KOPT-K1 (cell line): ENCODE measurements around the gene TNFRSF12A.
"Not testable (repeated sequence)": the region's sequence is repeated elsewhere in the genome, so short reads cannot be mapped to it uniquely, and the experiment has no call there.

Experiments
- H3K27ac ChIP-seq: fragments of 200-600 bp; sonication (generic); 2 replicates; pipeline ENCODE4 v1.5.1; 2016; ENCODE audit warnings: antibody characterized with exemption, mild to moderate bottlenecking, low read depth, low read length; ENCODE audit not compliant: poor library complexity, severe bottlenecking
- H3K36me3 ChIP-seq: fragments of 200-600 bp; sonication (generic); 2 replicates; pipeline ENCODE4 v1.5.1; 2017; ENCODE audit warnings: antibody characterized with exemption, mild to moderate bottlenecking, low read length, moderate library complexity; ENCODE audit not compliant: insufficient read depth
- H3K9me3 ChIP-seq: fragments of 200-600 bp; sonication (generic); 2 replicates; pipeline ENCODE4 v1.5.1; 2017; ENCODE audit warnings: antibody characterized with exemption, low read length, mild to moderate bottlenecking; ENCODE audit not compliant: insufficient read depth, poor library complexity, severe bottlenecking

The TNFRSF12A gene

GRCh38 chr16:3068487-3068886 lies 48.3 kb downstream of the TNFRSF12A start:
- Histone ChIP-seq H3K36me3 (peaks cover 28% of the 10 kb centered on the region), H3K9me3 (no peaks in the 10 kb centered on the region), H3K27ac (peak overlapping the region; percentile 76)

GRCh38 chr16:3069146-3069545 lies 49.0 kb downstream of the TNFRSF12A start:
- not testable (repeated sequence) for H3K9me3 ChIP-seq
- Histone ChIP-seq H3K27ac (peak overlapping the region; percentile 69), H3K36me3 (peaks cover 28% of the 10 kb centered on the region)

GRCh38 chr16:3070608-3071111 lies 50.5 kb downstream of the TNFRSF12A start:
- Histone ChIP-seq H3K27ac (peak overlapping the region; percentile 69), H3K9me3 (no peaks in the 10 kb centered on the region), H3K36me3 (peaks cover 28% of the 10 kb centered on the region)

- H3K9me3 ChIP-seq, result no peaks in the 10 kb centered on the region
- peaks cover 28% of the 10 kb centered on the region for H3K36me3 ChIP-seq
- peak overlapping the region; percentile 69 for H3K27ac ChIP-seq
These were observed 51.5 kb downstream of the TNFRSF12A start for GRCh38 chr16:3071655-3072054.
